IMR-90 (cell line): ENCODE data around the gene PRDX5. TPM values are rescaled to one million over a fixed set of nuclear protein-coding genes. Genes with fewer than 3 reads are reported as not detected.
A peak's percentile ranks its signal among the peaks of the same experiment; 100 is the strongest.

Experiments used
- ATAC-seq: fragments of 200-7000 bp; cut with Tn5 transposase; 2 replicates; pipeline ENCODE4 v1.9.1; 2020; ENCODE audit warnings: low read depth, mild to moderate bottlenecking, moderate library complexity
- BruUV-seq: library from RNA; stranded (reverse); fragments of 400-500 nt; replicated peaks from 2 replicates; lab custom pipeline; 2021; lab: Mats Ljungman, UMichigan
- CTCF ChIA-PET: fragments of 300-600 bp; formaldehyde crosslinking; extraction: SDS; loops from one replicate; lab custom pipeline; 2021; ENCODE audit warnings: antibody characterized with exemption; lab: Yijun Ruan, JAX
- POLR2A ChIA-PET: fragments of 300-600 bp; sonication (Branson Sonifier 250); formaldehyde crosslinking; loops from one replicate; lab custom pipeline; 2022; ENCODE audit warnings: antibody characterized with exemption; ENCODE audit not compliant: unreplicated experiment; lab: Charles Lee
- DNase-seq: peaks from one replicate; pipeline ENCODE4 v3.0.0; 2013
- H2AFZ ChIP-seq: replicated peaks from 2 replicates; pipeline ENCODE3; 2013; ENCODE audit warnings: low read length, mild to moderate bottlenecking; ENCODE audit not compliant: poor library complexity
- H2AK5ac ChIP-seq: 2 replicates; pipeline ENCODE4 v1.6.1; 2013; ENCODE audit warnings: low read depth, low read length, inconsistent platforms
- H2AK9ac ChIP-seq: replicated peaks from 2 replicates; pipeline ENCODE3; 2013; ENCODE audit warnings: mild to moderate bottlenecking, low read depth, low read length, moderate library complexity; ENCODE audit not compliant: poor library complexity
- H2BK120ac ChIP-seq: 2 replicates; pipeline ENCODE4 v1.6.1; 2013; ENCODE audit warnings: low read depth, low read length, inconsistent platforms
- H2BK15ac ChIP-seq: 3 replicates; pipeline ENCODE4 v1.6.1; 2013; ENCODE audit warnings: low read depth, low read length, inconsistent platforms
- H2BK20ac ChIP-seq: 2 replicates; pipeline ENCODE4 v1.6.1; 2013; ENCODE audit warnings: low read depth, mild to moderate bottlenecking, inconsistent platforms, low read length, moderate library complexity
- H2BK5ac ChIP-seq: 2 replicates; pipeline ENCODE4 v1.6.1; 2013; ENCODE audit warnings: mild to moderate bottlenecking, low read depth, low read length, inconsistent platforms; ENCODE audit not compliant: poor library complexity, severe bottlenecking
- H3K14ac ChIP-seq: replicated peaks from 2 replicates; pipeline ENCODE4 v1.6.1; 2013; ENCODE audit warnings: low read depth, low read length, inconsistent platforms
- H3K18ac ChIP-seq: 2 replicates; pipeline ENCODE4 v1.6.1; 2013; ENCODE audit warnings: low read depth, low read length, control low read depth
- H3K23ac ChIP-seq: 2 replicates; pipeline ENCODE4 v1.6.1; 2013; ENCODE audit warnings: low read depth, low read length, inconsistent platforms
- H3K27ac ChIP-seq: 2 replicates; pipeline ENCODE4 v1.5.1; 2013; ENCODE audit warnings: mild to moderate bottlenecking, control low read depth, low read length; ENCODE audit not compliant: insufficient read depth
- H3K27me3 ChIP-seq: 2 replicates; pipeline ENCODE4 v1.6.1; 2013; ENCODE audit warnings: low read length; ENCODE audit not compliant: control insufficient read depth, insufficient read depth
- H3K36me3 ChIP-seq: 2 replicates; pipeline ENCODE4 v1.6.1; 2013; ENCODE audit warnings: low read length, mixed read lengths; ENCODE audit not compliant: control insufficient read depth, insufficient read depth
- H3K4ac ChIP-seq: 2 replicates; pipeline ENCODE4 v1.6.1; 2013; ENCODE audit warnings: low read depth, low read length, inconsistent platforms
- H3K4me1 ChIP-seq: 2 replicates; pipeline ENCODE4 v1.6.1; 2013; ENCODE audit warnings: low read length, mixed read lengths; ENCODE audit not compliant: control insufficient read depth, insufficient read depth
- H3K4me2 ChIP-seq: 2 replicates; pipeline ENCODE4 v1.6.1; 2013; ENCODE audit warnings: low read depth, mild to moderate bottlenecking, control low read depth, low read length, moderate library complexity
- H3K4me3 ChIP-seq: 2 replicates; pipeline ENCODE4 v1.5.1; 2013; ENCODE audit warnings: low read depth, mild to moderate bottlenecking, control low read depth, low read length, moderate library complexity; ENCODE audit not compliant: insufficient read depth
- H3K56ac ChIP-seq: 2 replicates; pipeline ENCODE4 v1.6.1; 2013; ENCODE audit warnings: low read length, inconsistent platforms; ENCODE audit not compliant: insufficient read depth; ENCODE audit errors: extremely low read depth
- H3K79me1 ChIP-seq, 2 experiments: 2 replicates each; pipeline ENCODE4 v1.6.1; 2013; ENCODE audit warnings: low read length in 2 of 2, inconsistent platforms in 1 of 2, low read depth in 1 of 2
- H3K9ac ChIP-seq: 2 replicates; pipeline ENCODE4 v1.6.1; 2013; ENCODE audit warnings: low read depth, low read length, control low read depth
- H3K9me1 ChIP-seq: 2 replicates; pipeline ENCODE4 v1.6.1; 2013; ENCODE audit warnings: low read length, inconsistent platforms; ENCODE audit not compliant: insufficient read depth
- H3K9me3 ChIP-seq: 2 replicates; pipeline ENCODE4 v1.6.1; 2013; ENCODE audit warnings: low read length; ENCODE audit not compliant: control insufficient read depth, insufficient read depth
- H4K20me1 ChIP-seq: 2 replicates; pipeline ENCODE4 v1.6.1; 2013; ENCODE audit warnings: low read length, inconsistent platforms; ENCODE audit not compliant: insufficient read depth
- H4K5ac ChIP-seq: 2 replicates; pipeline ENCODE4 v1.6.1; 2013; ENCODE audit warnings: mild to moderate bottlenecking, low read depth, low read length, control low read depth
- H4K8ac ChIP-seq, 2 experiments: 2 replicates each; pipeline ENCODE4 v1.6.1; 2013; ENCODE audit warnings: low read depth in 2 of 2, low read length in 2 of 2, control low read depth in 1 of 2, inconsistent platforms in 1 of 2
- H4K91ac ChIP-seq: 2 replicates; pipeline ENCODE4 v1.6.1; 2013; ENCODE audit warnings: low read depth, low read length, inconsistent platforms; ENCODE audit not compliant: insufficient read depth
- CEBPB ChIP-seq: IDR thresholded peaks from 2 replicates; pipeline ENCODE4 v1.6.1; 2012; ENCODE audit warnings: low read depth, low read length, improper control_type of control experiment
- CHD1 ChIP-seq: IDR thresholded peaks from 2 replicates; pipeline ENCODE4 v1.6.1; 2012; ENCODE audit warnings: low read depth, low read length, improper control_type of control experiment
- CTCF ChIP-seq: conservative IDR thresholded peaks from 2 replicates; pipeline ENCODE4 v1.5.1; 2012; ENCODE audit warnings: mild to moderate bottlenecking, low read depth, low read length, improper control_type of control experiment
- ELK1 ChIP-seq: fragments of 150-350 bp; IDR thresholded peaks from 2 replicates; pipeline ENCODE4 v1.6.1; 2016; ENCODE audit warnings: low read depth, mild to moderate bottlenecking, low read length, moderate library complexity, borderline replicate concordance
- FOS ChIP-seq: fragments of 150-350 bp; IDR thresholded peaks from 2 replicates; pipeline ENCODE4 v1.6.1; 2016; ENCODE audit warnings: low read depth, low read length
- MAFK ChIP-seq: IDR thresholded peaks from 2 replicates; pipeline ENCODE4 v1.6.1; 2012; ENCODE audit warnings: low read depth, low read length, improper control_type of control experiment
- MAZ ChIP-seq: IDR thresholded peaks from 2 replicates; pipeline ENCODE4 v1.6.1; 2012; ENCODE audit warnings: low read depth, mild to moderate bottlenecking, low read length, improper control_type of control experiment, moderate library complexity, borderline replicate concordance
- MXI1 ChIP-seq: IDR thresholded peaks from 2 replicates; pipeline ENCODE4 v1.6.1; 2012; ENCODE audit warnings: low read depth, mild to moderate bottlenecking, low read length, moderate library complexity, borderline replicate concordance
- POLR2A ChIP-seq: IDR thresholded peaks from 2 replicates; pipeline ENCODE4 v1.6.1; 2012; ENCODE audit warnings: mild to moderate bottlenecking, low read depth, low read length
- RAD21 ChIP-seq: IDR thresholded peaks from 2 replicates; pipeline ENCODE4 v1.6.1; 2012; ENCODE audit warnings: low read length, improper control_type of control experiment
- RCOR1 ChIP-seq: IDR thresholded peaks from 2 replicates; pipeline ENCODE4 v1.6.1; 2012; ENCODE audit warnings: mild to moderate bottlenecking, low read length, improper control_type of control experiment; ENCODE audit not compliant: insufficient replicate concordance
- RFX5 ChIP-seq: IDR thresholded peaks from 2 replicates; pipeline ENCODE4 v1.8.0; 2012; ENCODE audit warnings: low read depth, mild to moderate bottlenecking, low read length, moderate library complexity
- WGBS, 2 experiments: methylation state at CpG; one replicate each; pipeline versions ENCODE4 v1.1.5 to v1.1.7; 2013; ENCODE audit warnings: missing lambda C conversion rate in 2 of 2; ENCODE audit not compliant: insufficient read length in 1 of 2; ENCODE audit errors: extremely low coverage in 2 of 2; 5-methylcytosine and 5-hydroxymethylcytosine counted together
- dilution Hi-C: fragments of 300-500 bp; cut with HindIII; formaldehyde crosslinking; loops from one replicate; pipeline ENCODE4 v1.14.3; 2018; ENCODE audit warnings: low sequenced_read_pairs; ENCODE audit not compliant: unreplicated experiment
- in situ Hi-C: fragments of 300-500 bp; cut with MboI; formaldehyde crosslinking; loops from 3 replicates; pipeline ENCODE4 v1.14.3; 2019; ENCODE audit warnings: low sequenced_read_pairs, inconsistent platforms, mixed read lengths
- intact Hi-C: fragments of 100-400 bp; cut with micrococcal nuclease; formaldehyde crosslinking; loops from 2 replicates; pipeline ENCODE4 v1.10.0; 2022
- polyA plus RNA-seq, 3 experiments: library from polyadenylated mRNA; depleted of rRNA; stranded (reverse); fragments of >200 nt; gene quantifications; 2 replicates each; pipeline ENCODE4 v1.2.3, GENCODE V29; 2012; ENCODE audit warnings: low replicate concordance in 1 of 3
- total RNA-seq: library from RNA; depleted of rRNA; stranded (reverse); fragments of >200 nt; gene quantifications from 2 replicates; pipeline ENCODE4 v1.2.3, GENCODE V29; 2012
- TF ChIP-seq, protein P1 (sequence below): fragments of 150-350 bp; IDR thresholded peaks from 2 replicates; pipeline ENCODE4 v1.6.1; 2017; ENCODE audit warnings: mild to moderate bottlenecking, antibody characterized with exemption, low read length, low read depth

Gene PRDX5
- total and polyA plus RNA-seq, 2 of the 4 experiments (the other 2 are of a cell fraction): 120 to 292 TPM

- Histone ChIP-seq H3K27me3 (no peaks in the 10 kb centered on the region), H2BK15ac (no peak overlapping the region), H3K4me3 (peak overlapping the region; percentile 56), H3K4ac (peak overlapping the region; percentile 91), H3K23ac (peak overlapping the region; percentile 74), H2BK20ac (no peak overlapping the region), H4K20me1 (no peaks in the 10 kb centered on the region; the same call in 1 of the 2 replicates), H2AFZ (peak overlapping the region; percentile 96), H4K8ac (peak overlapping the region; percentile 87 to 96), H3K56ac (peak overlapping the region; percentile 72; the same call in 1 of the 2 replicates), H3K4me2 (peak overlapping the region; percentile 73), H4K5ac (peak overlapping the region; percentile 51), H2AK9ac (peak overlapping the region; percentile 98), H3K9me1 (peaks cover 5% of the 10 kb centered on the region; the same call in 1 of the 2 replicates), H3K9ac (peak overlapping the region; percentile 79), H3K79me1 (peaks cover 9 to 33% of the 10 kb centered on the region in 2 experiments), H4K91ac (peak overlapping the region; percentile 95), H3K9me3 (no peaks in the 10 kb centered on the region), H2AK5ac (peak overlapping the region; percentile 44), H2BK120ac (peak overlapping the region; percentile 22), H3K36me3 (peaks cover 10% of the 10 kb centered on the region; the same call in 1 of the 2 replicates), H3K27ac (peak overlapping the region; percentile 86), H3K18ac (no peak overlapping the region; the same call in 1 of the 2 replicates), H3K14ac (peak overlapping the region; percentile 62), H2BK5ac (peak overlapping the region; percentile 90), H3K4me1 (peaks cover 11% of the 10 kb centered on the region)
- ATAC-seq (peak; percentile 85), DNase-seq (peak; percentile 100)
- no TSS peak for BruUV-seq
- intact Hi-C loops: loop anchor here (1.0 kb wide), 2 partner anchors 36 to 39 kb away; partner anchors contain the start of genes DNAJC4 and ESRRA
- POLR2A ChIA-PET: interaction anchor here (0.6 to 0.7 kb wide), 2 partner anchors 23 to 48 kb away, joined by 3 read pairs; partner anchors contain the start of genes PPP1R14B, PRDX5 and TRMT112
- CTCF ChIA-PET: interaction anchor here (0.7 to 1.5 kb wide), 3 partner anchors 8 to 65 kb away, joined by 3 to 4 read pairs (median 3); no protein-coding TSS in a partner anchor
- WGBS, 2 experiments: 0% methylated on average over 53 of the region's 58 CpGs; no CpG with 5 or more reads in 1 of the 2 experiments
- dilution Hi-C loops: no loop called here
- in situ Hi-C loops: no loop called here
- TF ChIP-seq, protein P1, sequence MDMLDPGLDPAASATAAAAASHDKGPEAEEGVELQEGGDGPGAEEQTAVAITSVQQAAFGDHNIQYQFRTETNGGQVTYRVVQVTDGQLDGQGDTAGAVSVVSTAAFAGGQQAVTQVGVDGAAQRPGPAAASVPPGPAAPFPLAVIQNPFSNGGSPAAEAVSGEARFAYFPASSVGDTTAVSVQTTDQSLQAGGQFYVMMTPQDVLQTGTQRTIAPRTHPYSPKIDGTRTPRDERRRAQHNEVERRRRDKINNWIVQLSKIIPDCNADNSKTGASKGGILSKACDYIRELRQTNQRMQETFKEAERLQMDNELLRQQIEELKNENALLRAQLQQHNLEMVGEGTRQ: no peak
- TF ChIP-seq RFX5: no peak
- no peak for TF ChIP-seq CHD1
- peak; percentile 10 for TF ChIP-seq RCOR1
- peak; percentile 97 for TF ChIP-seq MAZ
- TF ChIP-seq POLR2A: peak; percentile 73
- peak; percentile 26; the same call in 1 of the 2 replicates for TF ChIP-seq MXI1
- TF ChIP-seq CEBPB: peak; percentile 96
- no peak; the same call in 1 of the 2 replicates for TF ChIP-seq RAD21
- TF ChIP-seq CTCF: peak; percentile 17; the same call in 1 of the 2 replicates
- TF ChIP-seq MAFK: no peak
- peak; percentile 53; the same call in 1 of the 2 replicates for TF ChIP-seq ELK1
- TF ChIP-seq FOS: no peak
Observed at GRCh38 chr11:64269540-64270220, 48.2 kb upstream of the PRDX5 start.
